GM12878 (cell line): ENCODE data around the gene ANP32B. TPM values are rescaled to one million over a fixed set of nuclear protein-coding genes. Genes with fewer than 3 reads are reported as not detected.

Experiments used
- ATF3 ChIP-seq: IDR thresholded peaks from 2 replicates; pipeline ENCODE4 v1.6.1; 2011; ENCODE audit warnings: low read depth, mild to moderate bottlenecking, low read length, moderate library complexity, borderline replicate concordance; ENCODE audit errors: extremely low read depth
- BHLHE40 ChIP-seq, 2 experiments: fragments of 450-650 bp in 1 of 2; IDR thresholded peaks; 2 replicates each; pipeline ENCODE4 v1.6.1; 2011 to 2017; ENCODE audit warnings: low read depth in 2 of 2, borderline replicate concordance in 1 of 2, improper control_type of control experiment in 1 of 2, low read length in 1 of 2, mild to moderate bottlenecking in 1 of 2
- EP300 ChIP-seq, 2 experiments: fragments of 150-350 bp in 1 of 2; IDR thresholded peaks; 2 replicates each; pipeline ENCODE4 v1.6.1; 2011 to 2012; ENCODE audit warnings: low read depth in 2 of 2, low read length in 2 of 2, borderline replicate concordance in 1 of 2, improper control_type of control experiment in 1 of 2, inconsistent platforms in 1 of 2; ENCODE audit not compliant: control insufficient read depth in 1 of 2
- ETV6 ChIP-seq, 2 experiments: fragments of 450-650 bp in 1 of 2; IDR thresholded peaks in 1 of 2; conservative IDR thresholded peaks in 1 of 2; 2 replicates each; pipeline ENCODE4 v1.6.1; 2014; ENCODE audit warnings: antibody characterized with exemption in 1 of 2, borderline replicate concordance in 1 of 2, low read depth in 1 of 2, mild to moderate bottlenecking in 1 of 2, moderate library complexity in 1 of 2
- GATAD2B ChIP-seq: fragments of 450-650 bp; conservative IDR thresholded peaks from 2 replicates; pipeline ENCODE4 v1.6.1; 2017; ENCODE audit warnings: low read depth, mild to moderate bottlenecking, moderate library complexity
- HDAC6 ChIP-seq: fragments of 200-600 bp; sonication (generic); IDR thresholded peaks from one replicate; pipeline ENCODE4 v1.8.0; 2017; ENCODE audit warnings: antibody characterized with exemption; ENCODE audit not compliant: unreplicated experiment
- HSF1 ChIP-seq: fragments of 150-350 bp; IDR thresholded peaks from 2 replicates; pipeline ENCODE4 v1.6.1; 2014; ENCODE audit warnings: mild to moderate bottlenecking, low read depth, low read length
- IRF4 ChIP-seq: IDR thresholded peaks from 2 replicates; pipeline ENCODE4 v1.6.1; 2011; ENCODE audit warnings: low read depth, low read length
- KDM1A ChIP-seq: fragments of 200-600 bp; sonication (generic); IDR thresholded peaks from 2 replicates; pipeline ENCODE4 v1.6.1; 2016; ENCODE audit warnings: borderline replicate concordance
- NBN ChIP-seq: fragments of 450-650 bp; IDR thresholded peaks from 2 replicates; pipeline ENCODE4 v1.6.1; 2016
- NRF1 ChIP-seq: conservative IDR thresholded peaks from 2 replicates; pipeline ENCODE4 v1.6.1; 2011; ENCODE audit warnings: mild to moderate bottlenecking, low read depth, low read length, improper control_type of control experiment
- POLR2A ChIP-seq: IDR thresholded peaks from 2 replicates; pipeline ENCODE4 v1.6.1; 2011; ENCODE audit warnings: low read depth, mild to moderate bottlenecking, low read length
- RAD21 ChIP-seq: IDR thresholded peaks from 2 replicates; pipeline ENCODE4 v1.6.1; 2011; ENCODE audit warnings: mild to moderate bottlenecking, low read depth, low read length, moderate library complexity; ENCODE audit not compliant: insufficient read depth
- RAD51 ChIP-seq: fragments of 450-650 bp; IDR thresholded peaks from 2 replicates; pipeline ENCODE4 v1.6.1; 2016; ENCODE audit warnings: moderate library complexity, mild to moderate bottlenecking, inconsistent platforms
- RBBP5 ChIP-seq: fragments of 200-600 bp; sonication (generic); conservative IDR thresholded peaks from 2 replicates; pipeline ENCODE4 v1.6.1; 2016
- RCOR1 ChIP-seq: conservative IDR thresholded peaks from 2 replicates; pipeline ENCODE4 v1.6.1; 2012; ENCODE audit warnings: low read depth, low read length, improper control_type of control experiment
- RELA ChIP-seq: fragments of 450-650 bp; IDR thresholded peaks from 2 replicates; pipeline ENCODE4 v1.8.0; 2014; ENCODE audit warnings: borderline replicate concordance; ENCODE audit not compliant: partially characterized antibody
- TCF7 ChIP-seq: IDR thresholded peaks from 2 replicates; pipeline ENCODE4 v1.6.1; 2014; ENCODE audit warnings: antibody characterized with exemption, borderline replicate concordance
- USF1 ChIP-seq: IDR thresholded peaks from 2 replicates; pipeline ENCODE4 v1.6.1; 2011; ENCODE audit warnings: borderline replicate concordance, low read depth, mild to moderate bottlenecking, moderate library complexity, mixed read lengths, low read length; ENCODE audit not compliant: insufficient read depth; ENCODE audit errors: extremely low read length
- USF2 ChIP-seq: IDR thresholded peaks from 2 replicates; pipeline ENCODE4 v1.6.1; 2011; ENCODE audit warnings: low read depth, low read length, improper control_type of control experiment, borderline replicate concordance
- ZBED1 ChIP-seq: IDR thresholded peaks from 2 replicates; pipeline ENCODE4 v1.6.1; 2016; ENCODE audit warnings: borderline replicate concordance
- ZBTB40 ChIP-seq: fragments of 450-650 bp; IDR thresholded peaks from 2 replicates; pipeline ENCODE4 v1.6.1; 2016; ENCODE audit warnings: mild to moderate bottlenecking, moderate library complexity, borderline replicate concordance
- polyA plus RNA-seq, 11 experiments: library from polyadenylated mRNA; depleted of rRNA in 4 of 11; unstranded in 6 of 11; stranded (reverse) in 5 of 11; fragments of >200 nt; fragmentation: Nextera tagmentation in 4 of 11; fragmentation: Illumina TruSeq in 1 of 11; extraction: Ambion mirVana in 4 of 11; extraction: Trizol in 1 of 11; gene quantifications; 1 replicate in 1 of 11; 2 replicates in 10 of 11; pipeline versions ENCODE4 v1.2.1 to v1.2.3, GENCODE V29; 2011 to 2016; ENCODE audit warnings: inconsistent platforms in 2 of 11, missing spikeins in 2 of 11, low read depth in 1 of 11
- total RNA-seq, 4 experiments: library from RNA; depleted of rRNA in 3 of 4; stranded (reverse); fragments of >200 nt in 3 of 4; fragmentation: Illumina TruSeq in 1 of 4; extraction: Trizol in 1 of 4; gene quantifications; 2 replicates each; pipeline versions ENCODE4 v1.2.1 to v1.2.3, GENCODE V29; 2013 to 2021

ANP32B gene
- total and polyA plus RNA-seq, 10 of the 15 experiments (the other 5 are each of a cell fraction or from before 2014, with no cell fraction given): 24.5 to 419 (median 171) TPM

GRCh38 chr9:97984188-97985057 lies 1.3 kb downstream of the ANP32B start (continued):
- TF ChIP-seq HSF1 (no peak), NRF1 (no peak), USF1 (peak; percentile 43), KDM1A (no peak), HDAC6 (no peak), RBBP5 (no peak), RAD21 (no peak), GATAD2B (peak; percentile 96), RELA (no peak), USF2 (no peak), RAD51 (no peak), ATF3 (no peak), ZBED1 (no peak), NBN (no peak), POLR2A (peak; percentile 81), IRF4 (no peak), ZBTB40 (no peak), BHLHE40 (IDR thresholded peaks at IDR 0.05; ENCODE audit: borderline replicate concordance in 1 of 2, low read depth in 2 of 2, low read length in 1 of 2) (peak; percentile 77 to 92; a peak in 3 of 4 replicates), RCOR1 (no peak), TCF7 (no peak), EP300 (IDR thresholded peaks at IDR 0.05; ENCODE audit: borderline replicate concordance in 1 of 2, control insufficient read depth in 1 of 2, low read depth in 2 of 2, low read length in 2 of 2) (no peak), ETV6 (conservative IDR thresholded peaks at IDR 0.05 in 1 of 2, IDR thresholded peaks at IDR 0.05 in 1 of 2; ENCODE audit: borderline replicate concordance in 1 of 2, low read depth in 1 of 2) (no peak)
